Vagina (tissue), 2 donors: ENCODE data around the gene CTSE.

Source experiments
- POLR2AphosphoS5 ChIP-seq, 2 donors: sonication (generic); formaldehyde crosslinking; IDR thresholded peaks; one replicate each; pipeline ENCODE4 v1.9.0; 2017; ENCODE audit warnings: antibody characterized with exemption in 2 of 2, mild to moderate bottlenecking in 2 of 2, low read depth in 1 of 2; ENCODE audit not compliant: insufficient read depth in 1 of 2
- TF ChIP-seq, protein P1 (sequence below), 3 experiments: fragments of 450-650 bp in 2 of 3; fragments of 200-600 bp in 1 of 3; sonication (generic) in 1 of 3; IDR thresholded peaks; one replicate each; pipeline ENCODE4 v1.5.1; 2017 to 2019; ENCODE audit warnings: antibody characterized with exemption in 3 of 3, mild to moderate bottlenecking in 2 of 3, moderate library complexity in 2 of 3

- TF ChIP-seq, protein P1, sequence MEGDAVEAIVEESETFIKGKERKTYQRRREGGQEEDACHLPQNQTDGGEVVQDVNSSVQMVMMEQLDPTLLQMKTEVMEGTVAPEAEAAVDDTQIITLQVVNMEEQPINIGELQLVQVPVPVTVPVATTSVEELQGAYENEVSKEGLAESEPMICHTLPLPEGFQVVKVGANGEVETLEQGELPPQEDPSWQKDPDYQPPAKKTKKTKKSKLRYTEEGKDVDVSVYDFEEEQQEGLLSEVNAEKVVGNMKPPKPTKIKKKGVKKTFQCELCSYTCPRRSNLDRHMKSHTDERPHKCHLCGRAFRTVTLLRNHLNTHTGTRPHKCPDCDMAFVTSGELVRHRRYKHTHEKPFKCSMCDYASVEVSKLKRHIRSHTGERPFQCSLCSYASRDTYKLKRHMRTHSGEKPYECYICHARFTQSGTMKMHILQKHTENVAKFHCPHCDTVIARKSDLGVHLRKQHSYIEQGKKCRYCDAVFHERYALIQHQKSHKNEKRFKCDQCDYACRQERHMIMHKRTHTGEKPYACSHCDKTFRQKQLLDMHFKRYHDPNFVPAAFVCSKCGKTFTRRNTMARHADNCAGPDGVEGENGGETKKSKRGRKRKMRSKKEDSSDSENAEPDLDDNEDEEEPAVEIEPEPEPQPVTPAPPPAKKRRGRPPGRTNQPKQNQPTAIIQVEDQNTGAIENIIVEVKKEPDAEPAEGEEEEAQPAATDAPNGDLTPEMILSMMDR (IDR thresholded peaks at IDR 0.05) = no peak
- TF ChIP-seq POLR2AphosphoS5 (IDR thresholded peaks at IDR 0.05; ENCODE audit: insufficient read depth in 1 of 2, low read depth in 1 of 2) = no peak
Measured at GRCh38 chr1:205978676-205979075, 45.0 kb downstream of the CTSE start.
